ENCODE results near the gene DVL2. TPM values are rescaled to one million over a fixed set of nuclear protein-coding genes. Genes with fewer than 3 reads are reported as not detected.

The DVL2 gene
- total RNA-seq, 1 experiment from 2014 or later = 36.9 TPM

DNA sequence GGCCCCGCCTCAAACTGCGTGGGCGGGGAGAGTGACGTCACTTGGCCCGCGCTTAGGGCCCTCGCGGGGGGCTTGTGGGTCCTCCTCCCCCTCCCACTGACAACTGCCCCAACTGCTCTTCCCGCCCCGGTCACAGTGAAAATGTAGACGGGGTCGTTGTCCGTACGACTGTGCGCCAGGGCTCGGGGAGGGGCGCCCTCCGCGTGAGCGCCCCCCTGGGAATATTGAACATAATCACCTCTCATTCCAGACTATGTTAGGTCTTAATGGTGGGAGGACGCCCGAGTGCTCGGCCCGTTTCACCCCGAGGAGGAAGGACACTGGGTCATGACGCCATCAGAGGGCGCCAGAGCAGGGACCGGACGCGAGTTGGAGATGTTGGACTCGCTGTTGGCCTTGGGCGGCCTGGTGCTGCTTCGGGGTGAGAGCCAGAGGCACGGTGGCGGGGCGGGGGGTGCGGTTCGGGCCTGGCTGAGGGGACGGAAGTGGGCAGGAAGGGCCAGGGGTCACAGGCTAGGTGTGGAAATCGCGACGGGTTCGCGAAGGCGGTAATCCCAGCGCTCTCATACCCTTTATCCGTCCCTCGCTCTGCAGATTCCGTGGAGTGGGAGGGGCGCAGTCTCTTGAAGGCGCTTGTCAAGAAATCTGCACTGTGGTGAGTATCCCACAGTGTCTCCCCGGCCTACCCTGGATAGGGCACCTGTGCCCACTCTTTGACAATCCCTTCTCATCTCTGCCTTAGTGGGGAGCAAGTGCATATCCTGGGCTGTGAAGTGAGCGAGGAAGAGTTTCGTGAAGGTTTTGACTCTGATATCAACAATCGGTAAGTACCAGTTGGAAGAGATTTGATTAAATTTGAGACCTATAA, 18.1 kb upstream of the DVL2 start, which contains the start of gene ELP5:
Gene ELP5, plus strand, starts transcription at position 40 of the 868 bp plus-strand sequence. Its CDS starts 336 bp downstream, at position 376.
- Histone ChIP-seq H3K9ac (ENCODE audit: low read length) (peak within 1 kb of the TSS; percentile 96), H3K79me2 (ENCODE audit: low read length) (peaks cover 69% of the 10 kb centered on the region), H2AFZ (ENCODE audit: low read length) (peak within 1 kb of the TSS; percentile 79), H3K4me2 (ENCODE audit: low read length) (peak within 1 kb of the TSS; percentile 95), H3F3A (ENCODE audit: low read length, unreplicated experiment) (no peaks in the 10 kb centered on the region), H3K4me1 (ENCODE audit: insufficient read depth, low read length) (peaks cover 21% of the 10 kb centered on the region), H3K36me3 (ENCODE audit: low read depth, low read length) (peaks cover 3% of the 10 kb centered on the region; the same call in 1 of the 2 replicates), H4K20me1 (ENCODE audit: low read length) (0 out of 2 replicates have a peak, but pooled peaks cover 5% of the 10 kb centered on the region), H3K27ac (ENCODE audit: low read length) (peak within 1 kb of the TSS; percentile 96), H3K9me2 (replicated peaks; ENCODE audit: low read length) (no peaks in the 10 kb centered on the region), H3K4me3 (ENCODE audit: low read length) (peak within 1 kb of the TSS; percentile 92), H3K9me3 (ENCODE audit: low read length) (no peaks in the 10 kb centered on the region), H3K27me3 (ENCODE audit: low read length) (no peaks in the 10 kb centered on the region)
- peak; percentile 67 for ATAC-seq
- TF ChIP-seq, protein P1, sequence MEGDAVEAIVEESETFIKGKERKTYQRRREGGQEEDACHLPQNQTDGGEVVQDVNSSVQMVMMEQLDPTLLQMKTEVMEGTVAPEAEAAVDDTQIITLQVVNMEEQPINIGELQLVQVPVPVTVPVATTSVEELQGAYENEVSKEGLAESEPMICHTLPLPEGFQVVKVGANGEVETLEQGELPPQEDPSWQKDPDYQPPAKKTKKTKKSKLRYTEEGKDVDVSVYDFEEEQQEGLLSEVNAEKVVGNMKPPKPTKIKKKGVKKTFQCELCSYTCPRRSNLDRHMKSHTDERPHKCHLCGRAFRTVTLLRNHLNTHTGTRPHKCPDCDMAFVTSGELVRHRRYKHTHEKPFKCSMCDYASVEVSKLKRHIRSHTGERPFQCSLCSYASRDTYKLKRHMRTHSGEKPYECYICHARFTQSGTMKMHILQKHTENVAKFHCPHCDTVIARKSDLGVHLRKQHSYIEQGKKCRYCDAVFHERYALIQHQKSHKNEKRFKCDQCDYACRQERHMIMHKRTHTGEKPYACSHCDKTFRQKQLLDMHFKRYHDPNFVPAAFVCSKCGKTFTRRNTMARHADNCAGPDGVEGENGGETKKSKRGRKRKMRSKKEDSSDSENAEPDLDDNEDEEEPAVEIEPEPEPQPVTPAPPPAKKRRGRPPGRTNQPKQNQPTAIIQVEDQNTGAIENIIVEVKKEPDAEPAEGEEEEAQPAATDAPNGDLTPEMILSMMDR (conservative IDR thresholded peaks at IDR 0.05; ENCODE audit: low read depth, low read length) = peak; percentile 43; the same call in 1 of the 2 replicates
- TF ChIP-seq EZH2phosphoT487 (IDR thresholded peaks at IDR 0.05; ENCODE audit: borderline replicate concordance, low read length) = no peak
- CTCF ChIA-PET = no interaction called here
- intact Hi-C loops (cut with micrococcal nuclease) = loop anchor here (1.0 to 2.0 kb wide), 2 partner anchors 10 to 28 kb away; partner anchors contain the start of genes CLDN7 and SLC2A4
- POLR2A ChIA-PET (ENCODE audit: unreplicated experiment) = no interaction called here
- BruUV-seq (replicated peaks) = TSS peak; percentile 69
- DNase-seq = peak; percentile 86

DNA sequence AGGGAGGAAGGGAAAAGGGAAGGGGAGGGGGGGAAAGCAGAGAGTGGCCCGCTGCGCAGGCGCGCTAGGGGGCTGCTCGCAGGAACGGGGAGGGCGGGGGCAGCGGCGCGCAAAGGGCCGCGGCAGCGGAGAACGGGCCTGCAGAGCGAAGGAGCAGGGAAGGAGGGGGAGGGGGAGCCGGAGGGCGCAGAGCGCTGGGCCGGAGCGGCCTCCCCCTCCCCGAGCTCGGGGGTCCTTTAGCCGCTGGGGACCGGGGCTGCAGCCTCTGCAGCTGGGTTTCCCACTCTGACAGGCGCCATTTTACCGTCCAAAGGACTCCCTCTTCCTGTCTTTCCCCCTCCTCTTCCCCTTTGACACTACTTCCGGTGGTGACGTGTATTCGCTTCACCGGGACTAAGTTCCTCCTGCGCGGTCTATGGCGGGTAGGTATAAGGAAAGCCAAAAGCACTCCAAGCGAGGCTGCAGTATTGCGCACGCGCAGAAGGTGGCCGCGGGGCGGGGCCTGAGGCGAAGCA, 17.4 kb upstream of the DVL2 start, which contains the start of gene CTDNEP1:
Gene CTDNEP1, minus strand, starts transcription at position 74 of the 515 bp plus-strand sequence. CDS start 438 bp downstream, outside the sequence.
- Histone ChIP-seq H3K36me3 (ENCODE audit: low read depth, low read length) (peaks cover 3% of the 10 kb centered on the region; the same call in 1 of the 2 replicates), H3K4me1 (ENCODE audit: insufficient read depth, low read length) (peaks cover 21% of the 10 kb centered on the region), H3K27me3 (ENCODE audit: low read length) (no peaks in the 10 kb centered on the region), H3K27ac (ENCODE audit: low read length) (peak within 1 kb of the TSS; percentile 96), H4K20me1 (ENCODE audit: low read length) (0 out of 2 replicates have a peak, but pooled peaks cover 5% of the 10 kb centered on the region), H2AFZ (ENCODE audit: low read length) (peak within 1 kb of the TSS; percentile 79), H3F3A (ENCODE audit: low read length, unreplicated experiment) (no peaks in the 10 kb centered on the region), H3K4me3 (ENCODE audit: low read length) (peak within 1 kb of the TSS; percentile 92), H3K9me2 (replicated peaks; ENCODE audit: low read length) (no peaks in the 10 kb centered on the region), H3K79me2 (ENCODE audit: low read length) (peaks cover 76% of the 10 kb centered on the region), H3K9ac (ENCODE audit: low read length) (peak within 1 kb of the TSS; percentile 96), H3K4me2 (ENCODE audit: low read length) (peak within 1 kb of the TSS; percentile 95), H3K9me3 (ENCODE audit: low read length) (no peaks in the 10 kb centered on the region)
- CTCF ChIA-PET = no interaction called here
- POLR2A ChIA-PET (ENCODE audit: unreplicated experiment) = no interaction called here
- intact Hi-C loops (cut with micrococcal nuclease) = loop anchor here (1.0 to 2.0 kb wide), 2 partner anchors 11 to 29 kb away; partner anchors contain the start of genes CLDN7 and SLC2A4
- ATAC-seq (peak; percentile 92), DNase-seq (peak; percentile 98)
- TF ChIP-seq, protein P1 (conservative IDR thresholded peaks at IDR 0.05; ENCODE audit: low read depth, low read length) = no peak
- no peak for TF ChIP-seq EZH2 (IDR thresholded peaks at IDR 0.05; ENCODE audit: low read length, unreplicated experiment)
- no peak for TF ChIP-seq EZH2phosphoT487 (IDR thresholded peaks at IDR 0.05; ENCODE audit: borderline replicate concordance, low read length)
- BruUV-seq (replicated peaks) = no TSS peak

Data from PC-3 (cell line).